A549 treated with AZD9567 at 1 μM for 4 hours (cell line): Measurements from ENCODE around the gene ZNF629. TPM values are rescaled to one million over a fixed set of nuclear protein-coding genes. Genes with fewer than 3 reads are reported as not detected.

Source experiments
- total RNA-seq: library from RNA; stranded (reverse); fragments of 200-300 nt; extraction: Qiagen RNA extraction; gene quantifications from 5 replicates; pipeline ENCODE4 v1.2.3, GENCODE V29; 2022; ENCODE audit not compliant: insufficient read depth

ZNF629 gene
- 14.8 to 17.4 TPM (median 16.4 TPM) in 5 replicates for total RNA-seq

DNA sequence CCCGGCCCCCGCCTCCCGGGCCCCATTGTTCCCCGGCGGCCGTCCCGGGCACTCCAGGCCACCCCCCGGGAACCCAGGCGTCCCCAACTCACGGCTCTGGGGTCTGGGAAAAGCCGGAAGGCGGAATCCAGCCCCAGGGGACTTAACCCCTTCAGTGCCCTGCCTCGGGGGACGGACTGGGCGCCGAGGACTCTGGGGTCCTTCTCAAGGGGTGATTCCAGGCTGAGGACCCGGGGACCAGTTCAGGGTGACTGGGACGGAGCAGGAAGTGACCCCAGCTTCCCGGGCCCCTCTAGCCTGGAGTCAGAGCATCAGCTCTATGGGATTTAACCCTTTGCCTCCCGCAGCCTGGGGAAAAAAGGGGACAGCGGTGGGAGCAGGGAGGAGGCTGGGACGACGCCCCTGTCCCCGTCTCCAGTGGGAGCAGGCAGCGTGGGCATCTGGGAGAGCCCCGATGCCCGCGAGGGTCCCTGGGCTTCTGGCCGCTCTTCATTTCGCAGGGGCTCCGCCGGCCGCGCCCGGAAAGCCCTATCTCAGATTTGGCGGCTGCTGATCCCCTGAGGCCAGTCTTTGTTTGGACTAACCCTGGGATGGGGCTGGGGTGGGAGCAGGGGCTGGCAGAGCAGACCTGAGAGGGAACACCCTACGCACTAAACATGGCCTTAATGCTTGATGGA lies at the start of gene ZNF629:
TSS of gene ZNF629 (minus strand) at position 270 of the 677 bp plus-strand sequence. CDS start 2,723 bp downstream, outside the sequence.

DNA sequence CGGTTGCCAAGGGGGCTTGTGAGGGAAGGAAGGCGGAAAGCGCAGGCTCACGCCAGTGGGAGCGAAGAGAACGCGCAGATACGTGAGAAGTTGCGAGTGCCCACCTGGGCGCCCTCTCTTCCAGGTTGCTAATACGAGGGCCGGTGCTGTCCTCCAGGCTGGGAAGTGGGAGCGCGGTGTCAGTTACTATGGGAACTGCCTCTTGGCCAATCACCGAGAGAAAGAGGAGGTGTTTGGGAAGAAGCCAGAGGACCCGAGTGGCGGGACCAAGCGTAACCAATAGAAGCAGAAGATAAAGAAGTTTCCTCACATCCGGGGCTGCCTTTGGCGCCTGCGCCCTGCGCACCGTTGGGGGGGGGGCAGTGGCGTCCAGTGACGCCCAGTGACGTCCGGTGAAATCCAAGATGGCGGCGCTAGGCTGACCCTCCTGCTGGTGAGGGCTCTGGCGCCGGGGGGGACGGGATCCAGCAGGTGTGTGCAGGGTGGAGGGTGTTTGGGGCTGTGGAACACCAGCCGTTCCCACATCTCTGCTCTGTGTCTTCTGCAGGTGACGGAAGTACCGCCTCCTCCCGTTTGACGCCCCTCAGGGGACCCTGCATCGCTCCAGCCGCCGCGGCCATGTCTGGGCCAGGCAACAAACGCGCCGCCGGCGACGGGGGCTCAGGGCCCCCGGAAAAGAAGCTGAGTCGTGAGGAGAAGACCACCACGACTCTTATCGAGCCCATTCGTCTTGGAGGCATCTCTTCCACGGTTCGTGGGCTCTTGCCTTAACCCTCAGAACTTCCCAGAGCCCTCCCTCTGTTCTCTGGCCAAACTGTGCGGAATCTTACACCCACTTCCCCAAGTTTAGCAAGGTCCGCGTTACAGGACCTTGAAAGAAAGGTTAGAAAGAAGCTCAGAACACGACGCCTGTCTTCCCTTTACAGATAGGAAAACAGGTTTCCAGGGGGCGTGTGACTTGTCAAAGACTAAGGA lies 24.8 kb downstream of the ZNF629 start, which contains the start of the genes CFAP119 and RNF40:
TSS of gene CFAP119 (minus strand) at position 135 of the 975 bp plus-strand sequence. CDS start 314 bp downstream, outside the sequence.
TSS of gene RNF40 (plus strand) at position 395 of the 975 bp plus-strand sequence. CDS start at position 619, 224 bp downstream.

GRCh38 chr16:30747799-30748633 lies 39.0 kb downstream of the ZNF629 start, which contains the start of gene PHKG2:
TSS of gene PHKG2 (plus strand) at chr16:30748425. CDS start at chr16:30748821, 396 bp downstream.

Other genes with a start within 250 kb of the ZNF629 start
- gene ZNF764, start 228.8 kb downstream of the ZNF629 start, total RNA-seq, result 2.6 to 6.4 TPM (median 5.3 TPM) in 5 replicates
- 4.0 to 7.2 TPM (median 6.5 TPM) in 5 replicates for gene ZNF688, start 215.5 kb downstream of the ZNF629 start, total RNA-seq
- not detected in 5 replicates for gene ZNF785, start 201.5 kb downstream of the ZNF629 start, total RNA-seq
- gene ZNF689, start 176.8 kb downstream of the ZNF629 start, total RNA-seq, result 6.6 to 12.3 TPM (median 7.1 TPM) in 5 replicates
- gene PRR14, start 136.2 kb downstream of the ZNF629 start, total RNA-seq, result 16.0 to 27.0 TPM (median 24.8 TPM) in 5 replicates
- 24.2 to 42.2 TPM (median 40.4 TPM) in 5 replicates for gene FBRS, start 128.8 kb downstream of the ZNF629 start, total RNA-seq
- 9.8 to 26.9 TPM (median 22.2 TPM) in 5 replicates for gene SRCAP, start 88.0 kb downstream of the ZNF629 start, total RNA-seq
- 26.2 to 31.0 TPM (median 28.0 TPM) in 5 replicates for gene PHKG2, start 38.8 kb downstream of the ZNF629 start, total RNA-seq
- 8.6 to 12.1 TPM (median 9.6 TPM) in 5 replicates for gene CFAP119, start 25.1 kb downstream of the ZNF629 start, total RNA-seq
- 66.4 to 85.2 TPM (median 79.5 TPM) in 5 replicates for gene RNF40, start 24.9 kb downstream of the ZNF629 start, total RNA-seq
- gene BCL7C, start 106.9 kb upstream of the ZNF629 start, total RNA-seq, result 22.9 to 40.5 TPM (median 37.8 TPM) in 5 replicates
- gene CTF1, start 109.4 kb upstream of the ZNF629 start, total RNA-seq, result 0.20 to 0.28 TPM (median 0.24 TPM) in 4 of 5 replicates, not detected in the other
- gene FBXL19, start 136.4 kb upstream of the ZNF629 start, total RNA-seq, result 14.3 to 18.2 TPM (median 15.7 TPM) in 5 replicates
- 5.9 to 14.1 TPM (median 13.6 TPM) in 5 replicates for gene ORAI3, start 161.9 kb upstream of the ZNF629 start, total RNA-seq
- 16.6 to 21.1 TPM (median 20.3 TPM) in 5 replicates for gene SETD1A, start 170.5 kb upstream of the ZNF629 start, total RNA-seq
- gene HSD3B7, start 198.0 kb upstream of the ZNF629 start, total RNA-seq, result 11.6 to 13.5 TPM (median 13.2 TPM) in 5 replicates
- gene STX1B, start 223.4 kb upstream of the ZNF629 start, total RNA-seq, result 1.4 to 3.9 TPM (median 1.5 TPM) in 5 replicates
- gene STX4, start 246.4 kb upstream of the ZNF629 start, total RNA-seq, result 37.6 to 67.5 TPM (median 65.2 TPM) in 5 replicates